GM12872 (cell line): Measurements from ENCODE around the gene ASIC5.
A peak's percentile ranks its signal among the peaks of the same experiment; 100 is the strongest.

Source experiments
- CTCF ChIP-seq: IDR thresholded peaks from 3 replicates; pipeline ENCODE4 v1.5.1; 2011; ENCODE audit warnings: low read depth, mild to moderate bottlenecking, low read length, moderate library complexity; ENCODE audit not compliant: insufficient read depth

ASIC5 gene

GRCh38 chr4:155789391-155789790 lies 76.7 kb downstream of the ASIC5 start:
- no peak for TF ChIP-seq CTCF

GRCh38 chr4:155787113-155787710 lies 78.9 kb downstream of the ASIC5 start:
- peak; percentile 85 for TF ChIP-seq CTCF

GRCh38 chr4:155785828-155786227 lies 80.2 kb downstream of the ASIC5 start:
- TF ChIP-seq CTCF = no peak

GRCh38 chr4:155784637-155785036 lies 81.4 kb downstream of the ASIC5 start:
- TF ChIP-seq CTCF = no peak

GRCh38 chr4:155781249-155781831 lies 84.7 kb downstream of the ASIC5 start:
- TF ChIP-seq CTCF = no peak

GRCh38 chr4:155780775-155781174 lies 85.3 kb downstream of the ASIC5 start:
- TF ChIP-seq CTCF = no peak
